ENCODE results near the gene ZBTB47.

Gene ZBTB47

GRCh38 chr3:42652251-42652610 is 1.3 kb upstream of the ZBTB47 start:
- no peak for DNase-seq
- intact Hi-C loops (cut with DNase I), result loop anchor here (5.0 kb wide), 1 partner anchor 50 kb away; the partner anchor contains the start of gene NKTR

- DNase-seq, result peak in 4 of 10 donors; percentile 50 to 93 (median 82)
- intact Hi-C loops (cut with DNase I), result loop anchor here (5.0 kb wide), 1 partner anchor 50 kb away; the partner anchor contains the start of gene NKTR
These were observed 740 bp upstream of the ZBTB47 start for GRCh38 chr3:42652611-42653302.

GRCh38 chr3:42653303-42653559 is 266 bp upstream of the ZBTB47 start:
- intact Hi-C loops (cut with DNase I), result loop anchor here (5.0 kb wide), 1 partner anchor 51 kb away; the partner anchor contains the start of gene NKTR
- DNase-seq, result no peak

- DNase-seq, result peak in 6 of 10 donors; percentile 65 to 97 (median 87)
These were observed 1.1 kb downstream of the ZBTB47 start for GRCh38 chr3:42654331-42655201.

GRCh38 chr3:42655331-42655888 is 1.9 kb downstream of the ZBTB47 start:
- DNase-seq, result peak in 5 of 10 donors; percentile 51 to 93 (median 74)
- intact Hi-C loops (cut with DNase I), result no loop called here

More at GRCh38 chr3:42654331-42655201, 1.1 kb downstream of the ZBTB47 start:
- intact Hi-C loops (cut with DNase I), result loop anchor here (5.0 kb wide), 1 partner anchor 52 kb away; the partner anchor contains the start of gene NKTR

- intact Hi-C loops (cut with DNase I), result no loop called here
- peak in 2 of 10 donors; percentile 37 to 86 for DNase-seq
These were observed 2.6 kb downstream of the ZBTB47 start for GRCh38 chr3:42655980-42656679.

- intact Hi-C loops (cut with DNase I), result no loop called here
- DNase-seq, result peak in 2 of 10 donors; percentile 61 to 77
These were observed 3.4 kb downstream of the ZBTB47 start for GRCh38 chr3:42656680-42657610.

GRCh38 chr3:42657675-42658074 is 4.2 kb downstream of the ZBTB47 start:
- DNase-seq, result peak in 1 of 10 donors; percentile 71
- intact Hi-C loops (cut with DNase I), result no loop called here

- peak in 4 of 10 donors; percentile 52 to 93 (median 84) for DNase-seq
These were observed 4.7 kb downstream of the ZBTB47 start for GRCh38 chr3:42658091-42658770.

GRCh38 chr3:42658771-42659390 is 5.4 kb downstream of the ZBTB47 start:
- intact Hi-C loops (cut with DNase I), result no loop called here
- DNase-seq, result peak in 2 of 10 donors; percentile 20 to 75

More at GRCh38 chr3:42658091-42658770, 4.7 kb downstream of the ZBTB47 start:
- intact Hi-C loops (cut with DNase I), result no loop called here

- intact Hi-C loops (cut with DNase I), result loop anchor here (5.0 kb wide), 1 partner anchor 88 kb away; no protein-coding TSS in a partner anchor
- DNase-seq, result peak in 3 of 10 donors; percentile 72 to 88 (median 83)
These were observed 6.1 kb downstream of the ZBTB47 start for GRCh38 chr3:42659451-42660130.

GRCh38 chr3:42660131-42660715 is 6.7 kb downstream of the ZBTB47 start:
- DNase-seq, result peak in 3 of 10 donors; percentile 27 to 90 (median 88)
- intact Hi-C loops (cut with DNase I), result loop anchor here (5.0 kb wide), 1 partner anchor 87 kb away; no protein-coding TSS in a partner anchor

GRCh38 chr3:42660898-42661297 is 7.4 kb downstream of the ZBTB47 start:
- DNase-seq, result peak in 3 of 10 donors; percentile 23 to 84 (median 82)
- intact Hi-C loops (cut with DNase I), result loop anchor here (5.0 kb wide), 1 partner anchor 86 kb away; no protein-coding TSS in a partner anchor

GRCh38 chr3:42661593-42662022 is 8.1 kb downstream of the ZBTB47 start:
- peak in 2 of 10 donors; percentile 52 to 75 for DNase-seq
- intact Hi-C loops (cut with DNase I), result loop anchor here (5.0 kb wide), 1 partner anchor 86 kb away; no protein-coding TSS in a partner anchor

GRCh38 chr3:42662037-42662812 is 8.7 kb downstream of the ZBTB47 start:
- intact Hi-C loops (cut with DNase I), result loop anchor here (5.0 kb wide), 1 partner anchor 85 kb away; no protein-coding TSS in a partner anchor
- DNase-seq, result peak in 3 of 10 donors; percentile 45 to 80 (median 76)
